IPS DF 6.9 (cell line): ENCODE data around the gene PRTN3.
"Not testable (repeated sequence)": the region's sequence is repeated elsewhere in the genome, so short reads cannot be mapped to it uniquely, and the experiment has no call there.

Source experiments
- DNase-seq: peaks from one replicate; pipeline ENCODE4 v3.0.0-alpha.2; 2013; ENCODE audit warnings: low read depth, low spot score
- H3K27ac ChIP-seq: one replicate; pipeline ENCODE4 v1.5.1; 2013; ENCODE audit warnings: low read length, control low read depth
- H3K27me3 ChIP-seq: 2 replicates; pipeline ENCODE4 v1.6.1; 2013; ENCODE audit warnings: mild to moderate bottlenecking, low read length; ENCODE audit not compliant: control insufficient read depth, insufficient read depth
- H3K36me3 ChIP-seq: 2 replicates; pipeline ENCODE4 v1.6.1; 2013; ENCODE audit warnings: low read length; ENCODE audit not compliant: control insufficient read depth, insufficient read depth
- H3K4me1 ChIP-seq: 2 replicates; pipeline ENCODE4 v1.6.1; 2013; ENCODE audit warnings: low read length; ENCODE audit not compliant: control insufficient read depth, insufficient read depth
- H3K4me3 ChIP-seq: 2 replicates; pipeline ENCODE4 v1.5.1; 2013; ENCODE audit warnings: mild to moderate bottlenecking, low read length
- H3K9me3 ChIP-seq: 2 replicates; pipeline ENCODE4 v1.6.1; 2013; ENCODE audit warnings: low read length, inconsistent platforms; ENCODE audit not compliant: control insufficient read depth, insufficient read depth
- WGBS: extraction: QIAGEN DNeasy Blood & Tissue Kit; methylation state at CpG from one replicate; pipeline ENCODE4 v1.1.7; 2013; ENCODE audit warnings: mixed read lengths, missing lambda C conversion rate; ENCODE audit not compliant: insufficient read length, insufficient coverage; 5-methylcytosine and 5-hydroxymethylcytosine counted together

PRTN3 gene

GRCh38 chr19:849195-849594 is 8.4 kb downstream of the PRTN3 start:
- not testable (repeated sequence) for H3K36me3 ChIP-seq, H3K4me3 ChIP-seq, H3K4me1 ChIP-seq, DNase-seq, H3K27ac ChIP-seq, H3K9me3 ChIP-seq, H3K27me3 ChIP-seq
- no CpG with 5 or more reads among the region's 8 CpGs for WGBS

DNA sequence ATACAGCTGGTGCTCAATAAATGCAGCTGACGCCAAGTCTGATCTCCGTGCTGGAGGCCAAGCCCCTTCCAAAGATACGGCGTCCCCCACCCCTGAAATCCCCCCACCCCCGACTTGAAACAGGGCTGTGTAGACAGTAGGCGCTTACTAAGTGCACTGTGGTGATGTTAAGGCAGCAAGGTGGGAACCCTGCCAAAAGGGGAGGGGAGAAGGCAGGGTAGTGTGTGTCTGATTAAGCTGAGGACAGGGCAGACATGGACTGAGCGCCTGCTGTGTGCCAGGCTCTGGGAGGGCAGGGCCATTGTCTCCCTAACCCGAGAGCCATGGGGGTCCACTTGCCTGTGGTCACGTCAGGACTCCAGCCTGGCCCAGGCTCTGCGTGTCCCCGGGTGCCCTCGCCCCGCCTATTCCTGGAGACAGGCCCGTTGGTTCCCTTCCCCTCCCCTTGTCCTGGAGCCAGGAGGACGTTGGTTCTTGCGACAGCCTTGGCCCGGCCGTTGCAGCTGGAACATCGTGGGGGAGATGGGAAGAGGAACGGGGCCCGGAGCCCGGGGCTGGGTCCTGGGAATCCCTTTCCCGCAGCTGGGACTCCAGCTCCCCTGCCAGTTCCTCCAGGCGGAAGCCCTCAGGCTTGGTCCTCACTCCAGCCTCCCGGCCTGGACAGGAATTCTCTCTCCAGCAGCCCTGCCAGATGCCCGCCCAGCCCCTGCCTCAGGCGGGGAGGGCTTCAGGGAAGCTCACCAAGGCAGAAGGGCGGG is 9.6 kb downstream of the PRTN3 start:
- no CpG with 5 or more reads among the region's 28 CpGs for WGBS
- Histone ChIP-seq H3K27ac (no peak overlapping the region), H3K27me3 (no peaks in the 10 kb centered on the region), H3K36me3 (no peaks in the 10 kb centered on the region; the same call in 1 of the 2 replicates), H3K4me1 (no peaks in the 10 kb centered on the region; the same call in 1 of the 2 replicates), H3K9me3 (no peaks in the 10 kb centered on the region), H3K4me3 (no peak overlapping the region)
- DNase-seq: no peak

GRCh38 chr19:850979-851335 is 10.2 kb downstream of the PRTN3 start:
- no peak overlapping the region for H3K27ac ChIP-seq
- no peaks in the 10 kb centered on the region for H3K27me3 ChIP-seq
- no peaks in the 10 kb centered on the region for H3K9me3 ChIP-seq
- no peaks in the 10 kb centered on the region; the same call in 1 of the 2 replicates for H3K36me3 ChIP-seq
- no CpG with 5 or more reads among the region's 13 CpGs for WGBS
- no peak for DNase-seq
- H3K4me3 ChIP-seq: no peak overlapping the region
- H3K4me1 ChIP-seq: no peaks in the 10 kb centered on the region; the same call in 1 of the 2 replicates

DNA sequence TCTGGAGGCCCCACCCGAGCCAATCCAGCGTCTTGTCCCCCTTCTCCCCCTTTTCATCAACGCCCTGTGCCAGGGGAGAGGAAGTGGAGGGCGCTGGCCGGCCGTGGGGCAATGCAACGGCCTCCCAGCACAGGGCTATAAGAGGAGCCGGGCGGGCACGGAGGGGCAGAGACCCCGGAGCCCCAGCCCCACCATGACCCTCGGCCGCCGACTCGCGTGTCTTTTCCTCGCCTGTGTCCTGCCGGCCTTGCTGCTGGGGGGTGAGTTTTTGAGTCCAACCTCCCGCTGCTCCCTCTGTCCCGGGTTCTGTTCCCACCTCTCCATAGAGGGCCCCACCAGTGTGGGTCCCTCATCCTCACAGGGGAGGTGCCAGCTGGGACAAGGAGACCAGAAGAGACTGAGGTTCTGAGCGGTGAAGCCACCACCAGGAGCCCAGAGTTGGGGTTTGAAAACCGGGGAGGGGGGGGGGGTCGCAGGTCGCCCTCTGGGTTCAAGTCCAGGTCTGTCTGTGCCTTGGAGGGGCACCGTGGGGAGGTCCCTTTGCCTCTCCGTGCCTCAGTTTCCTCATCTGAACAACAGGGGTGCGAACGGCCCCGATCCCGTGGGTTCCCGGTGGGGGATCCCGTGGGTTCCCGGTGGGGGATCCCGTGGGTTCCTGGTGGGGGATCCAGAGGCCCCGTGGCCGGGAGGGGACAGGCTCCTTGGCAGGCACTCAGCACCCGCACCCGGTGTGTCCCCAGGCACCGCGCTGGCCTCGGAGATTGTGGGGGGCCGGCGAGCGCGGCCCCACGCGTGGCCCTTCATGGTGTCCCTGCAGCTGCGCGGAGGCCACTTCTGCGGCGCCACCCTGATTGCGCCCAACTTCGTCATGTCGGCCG is 11.6 kb downstream of the PRTN3 start, which contains the start of gene ELANE:
ELANE (plus strand) TSS at position 168 of the 878 bp plus-strand sequence; CDS start at position 194, 26 bp downstream.
- H3K4me1 ChIP-seq: no peaks in the 10 kb centered on the region; the same call in 1 of the 2 replicates
- no peak within 1 kb of the TSS for H3K4me3 ChIP-seq
- H3K27ac ChIP-seq: no peak within 1 kb of the TSS
- no peaks in the 10 kb centered on the region for H3K27me3 ChIP-seq
- DNase-seq: no peak
- no peaks in the 10 kb centered on the region for H3K9me3 ChIP-seq
- no CpG with 5 or more reads among the region's 55 CpGs for WGBS
- H3K36me3 ChIP-seq: no peaks in the 10 kb centered on the region; the same call in 1 of the 2 replicates

DNA sequence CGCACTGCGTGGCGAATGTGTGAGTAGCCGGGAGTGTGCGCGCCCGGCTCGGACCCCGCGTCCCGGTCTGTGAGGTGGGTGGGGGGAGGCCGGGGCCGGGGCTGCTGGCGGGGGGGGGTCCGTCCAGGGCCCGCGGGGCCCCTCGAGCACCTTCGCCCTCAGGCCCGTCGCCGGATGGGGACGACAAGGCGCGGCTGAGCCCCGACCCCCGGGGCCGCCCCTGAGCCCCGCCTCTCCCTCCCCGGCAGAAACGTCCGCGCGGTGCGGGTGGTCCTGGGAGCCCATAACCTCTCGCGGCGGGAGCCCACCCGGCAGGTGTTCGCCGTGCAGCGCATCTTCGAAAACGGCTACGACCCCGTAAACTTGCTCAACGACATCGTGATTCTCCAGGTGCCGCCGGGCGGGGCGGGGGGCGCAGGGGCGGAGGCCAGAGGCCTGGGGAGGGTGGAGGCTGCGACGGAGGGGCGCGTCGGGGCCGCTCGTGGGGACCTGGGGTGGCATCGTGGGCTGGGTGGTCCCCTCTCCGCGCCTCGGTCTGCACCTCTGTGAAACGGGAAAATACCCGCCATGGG is 12.3 kb downstream of the PRTN3 start:
- H3K9me3 ChIP-seq: no peaks in the 10 kb centered on the region
- H3K4me1 ChIP-seq: no peaks in the 10 kb centered on the region; the same call in 1 of the 2 replicates
- no peak overlapping the region for H3K27ac ChIP-seq
- no CpG with 5 or more reads among the region's 67 CpGs for whole genome bisulfite sequencing
- no peaks in the 10 kb centered on the region; the same call in 1 of the 2 replicates for H3K36me3 ChIP-seq
- H3K4me3 ChIP-seq: no peak overlapping the region
- no peaks in the 10 kb centered on the region for H3K27me3 ChIP-seq
- DNase-seq: no peak

DNA sequence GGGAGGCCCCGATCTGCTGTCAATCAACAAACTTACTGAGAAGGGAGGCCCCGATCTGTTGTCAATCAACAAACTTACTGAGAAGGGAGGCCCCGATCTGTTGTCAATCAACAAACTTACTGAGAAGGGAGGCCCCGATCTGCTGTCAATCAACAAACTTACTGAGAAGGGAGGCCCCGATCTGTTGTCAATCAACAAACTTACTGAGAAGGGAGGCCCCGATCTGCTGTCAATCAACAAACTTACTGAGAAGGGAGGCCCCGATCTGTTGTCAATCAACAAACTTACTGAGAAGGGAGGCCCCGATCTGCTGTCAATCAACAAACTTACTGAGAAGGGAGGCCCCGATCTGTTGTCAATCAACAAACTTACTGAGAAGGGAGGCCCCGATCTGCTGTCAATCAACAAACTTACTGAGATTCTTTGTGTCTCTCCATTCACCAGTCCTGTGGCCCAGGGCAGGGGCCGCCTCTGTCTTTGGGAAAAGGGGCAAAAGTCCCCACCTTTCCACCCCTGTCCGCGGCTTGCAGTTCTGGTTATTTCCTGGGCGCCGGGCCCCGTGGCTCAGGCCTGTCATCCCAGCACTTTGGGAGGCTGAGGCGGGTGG is 12.9 kb downstream of the PRTN3 start:
- not testable (repeated sequence) for H3K27me3 ChIP-seq, DNase-seq
- WGBS: no CpG with 5 or more reads among the region's 17 CpGs

GRCh38 chr19:854549-854948 is 13.8 kb downstream of the PRTN3 start:
- H3K27ac ChIP-seq: no peak overlapping the region
- no peak for DNase-seq
- no peaks in the 10 kb centered on the region for H3K9me3 ChIP-seq
- H3K36me3 ChIP-seq: no peaks in the 10 kb centered on the region; the same call in 1 of the 2 replicates
- H3K4me3 ChIP-seq: no peak overlapping the region
- no peaks in the 10 kb centered on the region; the same call in 1 of the 2 replicates for H3K27me3 ChIP-seq
- peaks cover 1% of the 10 kb centered on the region; the same call in 1 of the 2 replicates for H3K4me1 ChIP-seq
- WGBS: no CpG with 5 or more reads among the region's 6 CpGs

More for the DNA sequence above, 12.9 kb downstream of the PRTN3 start:
- H3K9me3 ChIP-seq, H3K36me3 ChIP-seq, H3K27ac ChIP-seq, H3K4me1 ChIP-seq, H3K4me3 ChIP-seq: not testable (repeated sequence)

DNA sequence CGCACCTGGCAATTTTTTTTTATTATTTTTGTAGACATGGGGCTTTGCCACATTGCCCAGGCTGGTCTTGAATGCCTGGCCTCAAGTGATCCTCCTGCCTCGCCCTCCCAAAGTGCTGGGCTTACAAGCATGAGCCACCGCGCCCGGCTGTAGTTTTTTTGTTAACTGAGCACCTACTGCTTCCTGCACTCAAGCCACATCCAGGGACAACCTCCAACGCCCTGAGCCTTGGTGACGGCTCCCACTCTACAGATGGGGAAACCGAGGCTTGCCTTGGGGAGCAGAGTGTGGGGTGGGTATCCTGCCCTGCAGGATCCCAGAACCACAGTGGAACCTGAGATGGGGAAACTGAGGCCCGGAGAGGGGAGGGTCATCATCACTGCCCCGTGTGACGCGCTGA is 14.3 kb downstream of the PRTN3 start:
- no peaks in the 10 kb centered on the region; the same call in 1 of the 2 replicates for H3K27me3 ChIP-seq
- no CpG with 5 or more reads among the region's 12 CpGs for WGBS
- no peak overlapping the region for H3K27ac ChIP-seq
- H3K4me3 ChIP-seq: no peak overlapping the region
- no peak for DNase-seq
- H3K4me1 ChIP-seq: peaks cover 2% of the 10 kb centered on the region; the same call in 1 of the 2 replicates
- no peaks in the 10 kb centered on the region for H3K9me3 ChIP-seq
- H3K36me3 ChIP-seq: no peaks in the 10 kb centered on the region; the same call in 1 of the 2 replicates

- Histone ChIP-seq H3K9me3 (no peaks in the 10 kb centered on the region), H3K27ac (no peak overlapping the region), H3K36me3 (no peaks in the 10 kb centered on the region; the same call in 1 of the 2 replicates), H3K4me3 (no peak overlapping the region), H3K27me3 (no peaks in the 10 kb centered on the region; the same call in 1 of the 2 replicates), H3K4me1 (peaks cover 2% of the 10 kb centered on the region; the same call in 1 of the 2 replicates)
- DNase-seq: no peak
- WGBS: no CpG with 5 or more reads among the region's 40 CpGs
These were observed 14.8 kb downstream of the PRTN3 start for GRCh38 chr19:855566-856120.
